ENCODE measurements around the gene LCN2. TPM values are rescaled to one million over a fixed set of nuclear protein-coding genes. Genes with fewer than 3 reads are reported as not detected.

LCN2 gene
- total and polyA plus RNA-seq, 2 experiments from 2014 or later, result not detected

DNA sequence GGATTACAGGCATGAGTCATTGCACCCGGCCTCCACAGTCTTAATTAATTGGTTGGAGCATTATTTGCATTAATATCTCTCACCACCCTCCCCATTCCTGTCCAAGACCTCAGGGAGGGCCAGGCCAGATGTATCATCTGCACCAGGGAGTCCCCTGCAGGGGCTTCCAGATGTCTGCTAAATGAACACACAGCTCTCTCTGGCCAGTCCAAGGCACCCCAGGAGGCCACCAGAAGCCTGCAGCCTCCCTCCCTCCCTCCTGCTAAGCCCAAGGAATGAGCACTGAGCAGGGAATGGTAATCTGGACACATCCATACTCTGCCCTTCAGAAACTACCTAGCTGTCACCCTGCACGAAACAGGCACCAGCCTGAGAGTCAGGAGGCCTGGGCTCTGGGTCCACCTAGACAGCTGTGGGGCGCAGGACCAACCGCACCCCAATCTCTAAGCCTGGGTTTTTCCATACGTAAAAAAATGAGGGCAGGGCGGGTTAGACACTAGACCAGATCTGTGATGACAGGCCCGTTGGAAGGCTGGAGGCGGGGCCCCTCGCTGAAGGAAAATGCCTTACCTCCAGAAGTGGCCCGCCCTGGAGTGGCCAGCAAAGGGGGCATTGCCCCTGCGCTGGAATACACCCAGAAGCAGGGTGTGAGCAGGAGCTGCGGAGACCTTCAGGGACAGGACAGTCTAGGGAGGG, 33.8 kb downstream of the LCN2 start:
- peaks cover 7% of the 10 kb centered on the region; the same call in 1 of the 2 replicates for H3F3A ChIP-seq (ENCODE audit: insufficient read depth)
- no peak overlapping the region for H3K27ac ChIP-seq
- H3K4me2 ChIP-seq (ENCODE audit: unreplicated experiment), result no peak overlapping the region
- H4K20me1 ChIP-seq (ENCODE audit: insufficient read depth), result no peaks in the 10 kb centered on the region
- in situ Hi-C loops (cut with MboI), result no loop called here
- no peak overlapping the region for H3K4me3 ChIP-seq
- no peak overlapping the region for H2AFZ ChIP-seq
- H3K36me3 ChIP-seq (ENCODE audit: low read depth), result peaks cover 30% of the 10 kb centered on the region
- 85 to 87% methylated on average over 12 of the region's 12 CpGs for WGBS, 2 experiments (ENCODE audit: low coverage in 1 of 2, low lambda C conversion rate in 2 of 2, missing lambda C conversion rate in 2 of 2)
- peaks cover 10% of the 10 kb centered on the region for H3K79me2 ChIP-seq (ENCODE audit: insufficient read depth)
- no peaks in the 10 kb centered on the region for H3K27me3 ChIP-seq (replicated peaks; ENCODE audit: insufficient read depth)
- H3K9ac ChIP-seq, result no peak overlapping the region
- TF ChIP-seq EZH2 (IDR thresholded peaks at IDR 0.05; ENCODE audit: insufficient read depth, poor library complexity, severe bottlenecking) (no peak), EZH2phosphoT487 (IDR thresholded peaks at IDR 0.05; ENCODE audit: insufficient read depth, low read depth) (no peak)
- H3K4me1 ChIP-seq (ENCODE audit: insufficient read depth), result no peaks in the 10 kb centered on the region
- DNase-seq, result no peak
- no peaks in the 10 kb centered on the region for H3K9me3 ChIP-seq (ENCODE audit: low read depth)
- H3K9me2 ChIP-seq (ENCODE audit: insufficient read depth), result no peaks in the 10 kb centered on the region

DNA sequence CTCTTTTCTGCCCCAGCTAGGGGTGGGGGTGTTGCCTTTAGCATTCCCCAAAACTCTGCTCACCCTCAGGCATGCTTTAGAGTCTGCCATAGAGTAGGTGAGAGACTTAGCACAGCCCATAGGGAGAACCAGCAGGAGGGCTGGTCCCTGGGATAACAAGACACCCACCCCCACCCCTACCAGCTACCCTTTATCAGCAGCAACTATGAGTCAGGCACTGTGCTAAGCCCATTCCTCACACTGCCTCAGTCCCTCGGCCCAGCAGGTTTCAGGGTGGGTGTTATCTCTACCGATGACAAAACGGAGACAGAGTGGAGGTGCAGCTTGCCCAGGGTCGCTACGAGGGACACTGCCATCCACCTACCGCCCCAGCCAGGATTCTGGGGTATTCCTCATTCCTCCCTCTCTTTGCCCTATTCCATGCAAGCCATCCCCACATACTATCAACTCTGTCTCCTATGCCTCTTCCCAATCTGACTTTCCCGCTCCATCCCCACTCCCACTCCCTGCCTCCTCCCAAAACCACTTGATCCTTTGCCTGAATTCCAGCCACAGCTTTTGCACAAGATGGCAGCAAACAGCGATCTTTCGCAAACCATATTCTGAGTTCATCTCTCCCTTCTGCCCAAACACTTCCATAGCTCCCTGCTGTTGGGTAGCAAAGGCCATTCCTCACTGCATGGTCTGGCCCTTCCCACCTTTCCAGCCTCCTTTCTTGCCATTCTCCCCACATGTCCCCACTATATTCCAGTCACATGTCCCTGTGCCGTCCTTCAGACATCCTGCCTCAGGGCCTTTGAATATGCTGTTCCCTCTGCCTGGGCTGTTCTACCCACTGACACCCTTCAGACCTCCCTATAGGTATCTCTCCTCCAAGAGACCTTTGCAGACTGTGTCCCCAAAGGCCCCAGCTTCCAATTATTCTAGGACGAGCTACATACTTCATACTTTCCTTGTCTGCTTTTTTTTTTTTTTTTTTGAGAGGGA, 37.0 kb downstream of the LCN2 start:
- H3K9me2 ChIP-seq (ENCODE audit: insufficient read depth), result no peaks in the 10 kb centered on the region
- no peak for TF ChIP-seq EZH2 (IDR thresholded peaks at IDR 0.05; ENCODE audit: insufficient read depth, poor library complexity, severe bottlenecking)
- TF ChIP-seq EZH2phosphoT487 (IDR thresholded peaks at IDR 0.05; ENCODE audit: insufficient read depth, low read depth), result no peak
- 94% methylated on average over 11 of the region's 11 CpGs for WGBS, 2 experiments (ENCODE audit: low coverage in 1 of 2, low lambda C conversion rate in 2 of 2, missing lambda C conversion rate in 2 of 2)
- no peak overlapping the region for H3K9ac ChIP-seq
- peaks cover 41% of the 10 kb centered on the region for H3K79me2 ChIP-seq (ENCODE audit: insufficient read depth)
- H3K4me2 ChIP-seq (ENCODE audit: unreplicated experiment), result no peak overlapping the region
- H3K27ac ChIP-seq, result no peak overlapping the region
- in situ Hi-C loops (cut with MboI), result no loop called here
- H3K4me3 ChIP-seq, result no peak overlapping the region
- peaks cover 8% of the 10 kb centered on the region for H3K4me1 ChIP-seq (ENCODE audit: insufficient read depth)
- H2AFZ ChIP-seq, result no peak overlapping the region
- no peaks in the 10 kb centered on the region for H3K9me3 ChIP-seq (ENCODE audit: low read depth)
- no peaks in the 10 kb centered on the region for H4K20me1 ChIP-seq (ENCODE audit: insufficient read depth)
- H3K36me3 ChIP-seq (ENCODE audit: low read depth), result peaks cover 16% of the 10 kb centered on the region; the same call in 1 of the 2 replicates
- no peaks in the 10 kb centered on the region for H3K27me3 ChIP-seq (replicated peaks; ENCODE audit: insufficient read depth)
- H3F3A ChIP-seq (ENCODE audit: insufficient read depth), result peaks cover 7% of the 10 kb centered on the region; the same call in 1 of the 2 replicates
- DNase-seq, result no peak

DNA sequence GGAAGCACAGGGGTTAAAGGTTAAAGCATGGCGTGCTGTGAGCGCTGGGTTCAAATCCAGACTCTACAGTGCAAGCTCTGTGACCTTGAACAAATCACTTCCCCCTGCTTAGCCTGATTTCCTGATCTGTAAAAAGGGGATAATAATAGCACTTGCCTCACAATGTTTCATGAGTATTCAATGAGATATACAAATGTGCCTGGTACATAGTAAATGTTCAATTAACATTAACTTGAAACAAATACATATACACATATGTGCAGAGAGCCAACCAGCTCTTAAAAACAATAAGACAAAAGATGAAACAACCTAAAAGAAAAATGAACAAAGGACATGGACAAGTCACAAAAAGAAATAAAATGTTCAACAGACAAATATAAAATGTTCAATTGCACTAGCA, 38.1 kb downstream of the LCN2 start:
- Histone ChIP-seq H3K4me1 (ENCODE audit: insufficient read depth) (peaks cover 8% of the 10 kb centered on the region), H3K9ac (no peak overlapping the region), H3K27ac (no peak overlapping the region), H3K36me3 (ENCODE audit: low read depth) (peaks cover 16% of the 10 kb centered on the region; the same call in 1 of the 2 replicates), H3F3A (ENCODE audit: insufficient read depth) (peaks cover 7% of the 10 kb centered on the region; the same call in 1 of the 2 replicates), H3K4me3 (no peak overlapping the region), H2AFZ (no peak overlapping the region), H3K27me3 (replicated peaks; ENCODE audit: insufficient read depth) (no peaks in the 10 kb centered on the region), H3K9me2 (ENCODE audit: insufficient read depth) (no peaks in the 10 kb centered on the region), H3K9me3 (ENCODE audit: low read depth) (no peaks in the 10 kb centered on the region), H4K20me1 (ENCODE audit: insufficient read depth) (no peaks in the 10 kb centered on the region), H3K79me2 (ENCODE audit: insufficient read depth) (peaks cover 41% of the 10 kb centered on the region), H3K4me2 (ENCODE audit: unreplicated experiment) (no peak overlapping the region)
- no peak for DNase-seq
- TF ChIP-seq EZH2phosphoT487 (IDR thresholded peaks at IDR 0.05; ENCODE audit: insufficient read depth, low read depth), result no peak
- TF ChIP-seq EZH2 (IDR thresholded peaks at IDR 0.05; ENCODE audit: insufficient read depth, poor library complexity, severe bottlenecking), result no peak
- in situ Hi-C loops (cut with MboI), result no loop called here
- 95 to 98% methylated on average over 2 of the region's 2 CpGs for WGBS, 2 experiments (ENCODE audit: low coverage in 1 of 2, low lambda C conversion rate in 2 of 2, missing lambda C conversion rate in 2 of 2)

DNA sequence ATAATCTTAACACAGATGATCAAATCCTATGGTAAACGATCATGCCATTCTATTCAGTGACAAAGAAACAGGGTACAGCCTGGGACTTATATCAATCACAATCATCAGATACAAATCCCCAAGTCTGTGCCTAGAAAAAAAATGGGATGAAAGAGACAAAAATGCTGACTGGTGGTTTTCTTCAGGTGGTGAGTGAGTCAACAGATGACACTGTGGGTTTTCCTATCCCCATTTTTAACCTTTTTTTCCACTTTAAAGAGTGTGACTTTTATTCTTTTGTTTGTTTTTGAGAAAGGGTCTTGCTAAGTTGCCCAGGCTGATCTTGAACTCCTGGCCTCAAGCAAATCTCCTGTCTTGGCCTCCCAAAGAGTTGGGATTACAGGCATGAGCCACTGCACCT, 39.0 kb downstream of the LCN2 start:
- Histone ChIP-seq H3F3A (ENCODE audit: insufficient read depth) (peaks cover 9% of the 10 kb centered on the region; the same call in 1 of the 2 replicates), H3K4me2 (ENCODE audit: unreplicated experiment) (no peak overlapping the region), H4K20me1 (ENCODE audit: insufficient read depth) (no peaks in the 10 kb centered on the region), H2AFZ (no peak overlapping the region), H3K79me2 (ENCODE audit: insufficient read depth) (peaks cover 41% of the 10 kb centered on the region), H3K4me1 (ENCODE audit: insufficient read depth) (peaks cover 8% of the 10 kb centered on the region), H3K9me3 (ENCODE audit: low read depth) (no peaks in the 10 kb centered on the region), H3K9me2 (ENCODE audit: insufficient read depth) (no peaks in the 10 kb centered on the region), H3K4me3 (no peak overlapping the region), H3K27ac (no peak overlapping the region), H3K9ac (no peak overlapping the region), H3K36me3 (ENCODE audit: low read depth) (peaks cover 16% of the 10 kb centered on the region; the same call in 1 of the 2 replicates), H3K27me3 (replicated peaks; ENCODE audit: insufficient read depth) (no peaks in the 10 kb centered on the region)
- no peak for TF ChIP-seq EZH2phosphoT487 (IDR thresholded peaks at IDR 0.05; ENCODE audit: insufficient read depth, low read depth)
- no peak for TF ChIP-seq EZH2 (IDR thresholded peaks at IDR 0.05; ENCODE audit: insufficient read depth, poor library complexity, severe bottlenecking)
- WGBS, 2 experiments (ENCODE audit: low coverage in 1 of 2, low lambda C conversion rate in 2 of 2, missing lambda C conversion rate in 2 of 2), result 4 to 13% methylated on average over 1 of the region's 1 CpG
- DNase-seq, result no peak
- in situ Hi-C loops (cut with MboI), result no loop called here

Data from GM23248 (cell line).